ENCODE data around the gene PDPK1. TPM values are rescaled to one million over a fixed set of nuclear protein-coding genes. Genes with fewer than 3 reads are reported as not detected.
"Not testable (repeated sequence)": the region's sequence is repeated elsewhere in the genome, so short reads cannot be mapped to it uniquely, and the experiment has no call there.

Gene PDPK1
- total and polyA plus RNA-seq, 4 donors = 31.7 to 43.1 (median 37.6) TPM

DNA sequence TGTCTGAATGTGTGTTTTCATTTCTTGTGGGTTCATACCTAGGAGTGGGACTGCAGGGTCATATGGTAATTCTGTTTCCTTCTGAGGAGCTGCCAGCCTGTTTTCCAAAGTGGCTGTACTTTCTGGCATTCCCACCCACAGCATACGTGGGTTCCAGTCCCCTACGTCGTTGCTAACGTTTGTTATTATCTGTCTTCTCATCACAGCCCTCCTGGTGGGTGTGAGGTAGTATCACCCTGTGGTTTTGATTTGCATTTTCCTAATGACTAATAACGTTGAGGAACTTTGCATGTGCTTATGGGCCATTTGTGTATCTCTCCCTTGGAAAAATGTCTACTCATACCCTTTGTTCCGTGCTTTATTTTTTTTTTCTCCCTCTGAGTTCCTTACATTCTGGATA lies 89.3 kb downstream of the PDPK1 start:
- not testable (repeated sequence) for DNase-seq (ENCODE audit: low read depth in 4 of 6, low spot score in 6 of 6); H3K4me3 ChIP-seq (ENCODE audit: low read depth, low read length); H3K9me3 ChIP-seq (ENCODE audit: control insufficient read depth, insufficient read depth, low read length); H3K4me1 ChIP-seq (ENCODE audit: control insufficient read depth, insufficient read depth, low read length); H3K36me3 ChIP-seq (ENCODE audit: control insufficient read depth, insufficient read depth, low read length); H3K27me3 ChIP-seq (ENCODE audit: control insufficient read depth, insufficient read depth, low read length); H3K27ac ChIP-seq (ENCODE audit: low read depth, low read length)
- WGBS (ENCODE audit: insufficient coverage) = no CpG with 5 or more reads among the region's 6 CpGs

DNA sequence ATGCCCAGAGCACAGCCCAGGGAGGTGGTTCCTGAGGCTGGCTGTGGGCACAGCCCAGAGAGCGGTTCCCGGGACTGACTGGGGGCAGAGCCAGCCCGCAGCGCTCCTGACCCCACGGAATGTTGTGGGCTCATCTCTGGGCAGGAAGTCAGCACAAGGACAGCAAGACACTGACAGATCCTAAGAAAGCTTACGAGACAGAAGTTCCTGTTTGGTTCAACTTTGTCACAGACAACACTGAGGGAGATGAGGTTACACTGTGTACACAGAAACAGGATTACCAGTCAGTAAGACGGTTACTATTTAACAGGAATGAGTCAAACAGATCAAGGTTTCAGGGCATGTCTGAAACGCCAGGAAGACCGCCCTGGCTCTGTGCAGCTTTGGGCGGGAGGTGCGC lies 93.4 kb downstream of the PDPK1 start:
- H3K9me3 ChIP-seq (ENCODE audit: control insufficient read depth, insufficient read depth, low read length); H3K4me1 ChIP-seq (ENCODE audit: control insufficient read depth, insufficient read depth, low read length); H3K27me3 ChIP-seq (ENCODE audit: control insufficient read depth, insufficient read depth, low read length); H3K36me3 ChIP-seq (ENCODE audit: control insufficient read depth, insufficient read depth, low read length); H3K4me3 ChIP-seq (ENCODE audit: low read depth, low read length); DNase-seq (ENCODE audit: low read depth in 4 of 6, low spot score in 6 of 6); H3K27ac ChIP-seq (ENCODE audit: low read depth, low read length): not testable (repeated sequence)
- no CpG with 5 or more reads among the region's 11 CpGs for WGBS (ENCODE audit: insufficient coverage)

GRCh38 chr16:2632291-2632690 lies 94.5 kb downstream of the PDPK1 start:
- H3K27ac ChIP-seq (ENCODE audit: low read depth, low read length); H3K4me3 ChIP-seq (ENCODE audit: low read depth, low read length); H3K27me3 ChIP-seq (ENCODE audit: control insufficient read depth, insufficient read depth, low read length); H3K36me3 ChIP-seq (ENCODE audit: control insufficient read depth, insufficient read depth, low read length); DNase-seq (ENCODE audit: low read depth in 4 of 6, low spot score in 6 of 6); H3K9me3 ChIP-seq (ENCODE audit: control insufficient read depth, insufficient read depth, low read length); H3K4me1 ChIP-seq (ENCODE audit: control insufficient read depth, insufficient read depth, low read length): not testable (repeated sequence)
- WGBS (ENCODE audit: insufficient coverage) = no CpG with 5 or more reads among the region's 7 CpGs

GRCh38 chr16:2639071-2639721 lies 101.4 kb downstream of the PDPK1 start:
- not testable (repeated sequence) for H3K27ac ChIP-seq (ENCODE audit: low read depth, low read length); H3K9me3 ChIP-seq (ENCODE audit: control insufficient read depth, insufficient read depth, low read length); H3K4me1 ChIP-seq (ENCODE audit: control insufficient read depth, insufficient read depth, low read length); H3K36me3 ChIP-seq (ENCODE audit: control insufficient read depth, insufficient read depth, low read length); DNase-seq (ENCODE audit: low read depth in 4 of 6, low spot score in 6 of 6); H3K4me3 ChIP-seq (ENCODE audit: low read depth, low read length); H3K27me3 ChIP-seq (ENCODE audit: control insufficient read depth, insufficient read depth, low read length)
- WGBS (ENCODE audit: insufficient coverage) = no CpG with 5 or more reads among the region's 12 CpGs

- H3K4me3 ChIP-seq (ENCODE audit: low read depth, low read length); DNase-seq (ENCODE audit: low read depth in 4 of 6, low spot score in 6 of 6); H3K9me3 ChIP-seq (ENCODE audit: control insufficient read depth, insufficient read depth, low read length); H3K27me3 ChIP-seq (ENCODE audit: control insufficient read depth, insufficient read depth, low read length); H3K27ac ChIP-seq (ENCODE audit: low read depth, low read length); H3K4me1 ChIP-seq (ENCODE audit: control insufficient read depth, insufficient read depth, low read length); H3K36me3 ChIP-seq (ENCODE audit: control insufficient read depth, insufficient read depth, low read length): not testable (repeated sequence)
- no CpG with 5 or more reads among the region's 9 CpGs for whole genome bisulfite sequencing (ENCODE audit: insufficient coverage)
Measured at GRCh38 chr16:2639722-2640072, 101.9 kb downstream of the PDPK1 start.

GRCh38 chr16:2642561-2642960 lies 104.7 kb downstream of the PDPK1 start:
- DNase-seq (ENCODE audit: low read depth in 4 of 6, low spot score in 6 of 6); H3K27ac ChIP-seq (ENCODE audit: low read depth, low read length); H3K4me3 ChIP-seq (ENCODE audit: low read depth, low read length); H3K4me1 ChIP-seq (ENCODE audit: control insufficient read depth, insufficient read depth, low read length); H3K36me3 ChIP-seq (ENCODE audit: control insufficient read depth, insufficient read depth, low read length); H3K27me3 ChIP-seq (ENCODE audit: control insufficient read depth, insufficient read depth, low read length); H3K9me3 ChIP-seq (ENCODE audit: control insufficient read depth, insufficient read depth, low read length): not testable (repeated sequence)
- no CpG with 5 or more reads among the region's 17 CpGs for WGBS (ENCODE audit: insufficient coverage)

DNA sequence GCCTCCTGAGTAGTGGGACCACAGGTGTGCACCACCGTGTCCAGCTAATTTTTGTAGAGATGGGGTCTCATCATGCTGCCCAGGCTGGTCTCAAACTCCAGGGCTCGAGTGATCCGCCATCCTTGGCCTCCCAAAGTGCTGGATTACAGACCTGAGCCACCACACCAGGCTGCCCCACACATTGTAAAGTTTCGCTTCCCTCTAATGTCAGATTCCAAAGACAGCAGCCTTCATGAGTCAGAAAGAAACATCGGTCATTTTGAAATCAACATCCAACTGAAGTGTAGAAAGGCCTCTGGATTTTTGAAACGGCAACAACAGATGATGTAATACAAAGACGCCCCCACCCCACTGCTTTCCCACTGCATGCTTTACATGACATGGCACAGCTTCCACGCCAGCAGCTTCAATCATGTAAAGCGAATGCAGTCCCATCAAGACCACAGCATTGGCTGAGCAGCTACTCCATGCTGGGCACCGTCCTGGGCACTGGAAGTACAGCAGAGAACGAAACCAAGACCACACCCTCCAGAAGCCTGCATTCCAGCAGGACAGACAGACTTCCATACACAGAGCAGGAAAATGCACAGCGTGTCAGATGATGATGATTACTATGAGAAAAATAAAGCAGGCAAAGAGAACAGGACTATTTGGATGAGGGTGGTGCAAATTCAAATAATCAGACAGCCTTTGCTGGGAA lies 107.1 kb downstream of the PDPK1 start:
- WGBS (ENCODE audit: insufficient coverage) = no CpG with 5 or more reads among the region's 12 CpGs

GRCh38 chr16:2651268-2651871 lies 113.5 kb downstream of the PDPK1 start:
- not testable (repeated sequence) for H3K4me1 ChIP-seq (ENCODE audit: control insufficient read depth, insufficient read depth, low read length); H3K27me3 ChIP-seq (ENCODE audit: control insufficient read depth, insufficient read depth, low read length); H3K27ac ChIP-seq (ENCODE audit: low read depth, low read length); H3K4me3 ChIP-seq (ENCODE audit: low read depth, low read length); H3K9me3 ChIP-seq (ENCODE audit: control insufficient read depth, insufficient read depth, low read length); DNase-seq (ENCODE audit: low read depth in 4 of 6, low spot score in 6 of 6); H3K36me3 ChIP-seq (ENCODE audit: control insufficient read depth, insufficient read depth, low read length)
- WGBS (ENCODE audit: insufficient coverage) = no CpG with 5 or more reads among the region's 14 CpGs

More for the DNA sequence above, 107.1 kb downstream of the PDPK1 start:
- H3K27ac ChIP-seq (ENCODE audit: low read depth, low read length); H3K9me3 ChIP-seq (ENCODE audit: control insufficient read depth, insufficient read depth, low read length); H3K4me3 ChIP-seq (ENCODE audit: low read depth, low read length); DNase-seq (ENCODE audit: low read depth in 4 of 6, low spot score in 6 of 6); H3K36me3 ChIP-seq (ENCODE audit: control insufficient read depth, insufficient read depth, low read length); H3K27me3 ChIP-seq (ENCODE audit: control insufficient read depth, insufficient read depth, low read length); H3K4me1 ChIP-seq (ENCODE audit: control insufficient read depth, insufficient read depth, low read length): not testable (repeated sequence)
